ENCODE results near the gene DICER1.
A peak's percentile ranks its signal among the peaks of the same experiment; 100 is the strongest.

DICER1 gene

DNA sequence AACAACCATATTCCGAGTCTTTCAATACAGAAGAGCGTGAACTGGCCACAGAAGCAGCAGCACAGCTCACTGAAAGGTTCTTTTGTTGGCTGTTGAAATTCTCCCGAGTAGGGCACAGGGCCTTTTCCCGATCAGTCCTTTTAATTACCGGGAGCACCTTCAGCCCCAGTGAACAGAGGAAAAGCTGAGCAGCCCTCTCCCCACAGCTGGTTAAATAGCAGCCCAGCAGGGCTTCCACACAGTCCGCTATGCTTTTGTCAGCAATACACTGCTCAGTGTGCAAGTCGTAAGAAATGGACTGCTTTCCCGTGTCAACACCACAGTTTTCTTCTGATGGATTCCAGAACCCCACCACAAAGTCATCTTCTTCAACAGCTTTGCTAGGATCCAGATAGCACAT, 61.3 kb downstream of the DICER1 start:
- no peak overlapping the region for H3K4me3 Mint-ChIP-seq
- TF ChIP-seq, protein P1, sequence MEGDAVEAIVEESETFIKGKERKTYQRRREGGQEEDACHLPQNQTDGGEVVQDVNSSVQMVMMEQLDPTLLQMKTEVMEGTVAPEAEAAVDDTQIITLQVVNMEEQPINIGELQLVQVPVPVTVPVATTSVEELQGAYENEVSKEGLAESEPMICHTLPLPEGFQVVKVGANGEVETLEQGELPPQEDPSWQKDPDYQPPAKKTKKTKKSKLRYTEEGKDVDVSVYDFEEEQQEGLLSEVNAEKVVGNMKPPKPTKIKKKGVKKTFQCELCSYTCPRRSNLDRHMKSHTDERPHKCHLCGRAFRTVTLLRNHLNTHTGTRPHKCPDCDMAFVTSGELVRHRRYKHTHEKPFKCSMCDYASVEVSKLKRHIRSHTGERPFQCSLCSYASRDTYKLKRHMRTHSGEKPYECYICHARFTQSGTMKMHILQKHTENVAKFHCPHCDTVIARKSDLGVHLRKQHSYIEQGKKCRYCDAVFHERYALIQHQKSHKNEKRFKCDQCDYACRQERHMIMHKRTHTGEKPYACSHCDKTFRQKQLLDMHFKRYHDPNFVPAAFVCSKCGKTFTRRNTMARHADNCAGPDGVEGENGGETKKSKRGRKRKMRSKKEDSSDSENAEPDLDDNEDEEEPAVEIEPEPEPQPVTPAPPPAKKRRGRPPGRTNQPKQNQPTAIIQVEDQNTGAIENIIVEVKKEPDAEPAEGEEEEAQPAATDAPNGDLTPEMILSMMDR (IDR thresholded peaks at IDR 0.05; ENCODE audit: unreplicated experiment in 3 of 3): no peak
- H3K27ac Mint-ChIP-seq: no peak overlapping the region
- no peaks in the 10 kb centered on the region for H3K27me3 Mint-ChIP-seq (ENCODE audit: low read depth)
- H3K9me3 Mint-ChIP-seq: no peaks in the 10 kb centered on the region
- H3K4me1 Mint-ChIP-seq: peaks cover 33% of the 10 kb centered on the region
- peaks cover 58% of the 10 kb centered on the region for H3K36me3 Mint-ChIP-seq (ENCODE audit: low read depth)

DNA sequence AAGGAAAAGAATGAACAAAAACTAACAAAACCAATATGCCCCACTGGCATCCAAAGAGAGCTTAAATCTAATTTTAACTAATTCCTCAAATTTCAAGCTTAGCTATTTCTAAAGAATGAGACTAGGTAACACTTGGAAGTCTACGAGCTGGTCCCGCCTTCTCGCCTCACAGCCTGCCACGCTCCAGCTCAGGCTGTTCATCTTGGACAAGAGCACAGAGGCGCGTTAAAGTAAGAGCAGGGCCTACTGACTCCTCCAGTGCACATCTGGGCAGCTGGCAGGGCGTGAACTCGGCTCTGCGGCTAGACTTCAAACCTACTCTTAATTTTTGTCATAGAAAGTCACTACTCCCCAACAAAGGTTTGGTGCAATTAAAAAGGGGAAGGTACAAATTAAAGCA, 64.6 kb downstream of the DICER1 start:
- no peak overlapping the region for H3K4me3 Mint-ChIP-seq
- TF ChIP-seq, protein P1 (IDR thresholded peaks at IDR 0.05; ENCODE audit: unreplicated experiment in 3 of 3): no peak
- no peak overlapping the region for H3K27ac Mint-ChIP-seq
- no peaks in the 10 kb centered on the region for H3K27me3 Mint-ChIP-seq (ENCODE audit: low read depth)
- no peaks in the 10 kb centered on the region for H3K9me3 Mint-ChIP-seq
- peaks cover 25% of the 10 kb centered on the region for H3K4me1 Mint-ChIP-seq
- H3K36me3 Mint-ChIP-seq (ENCODE audit: low read depth): peaks cover 77% of the 10 kb centered on the region

DNA sequence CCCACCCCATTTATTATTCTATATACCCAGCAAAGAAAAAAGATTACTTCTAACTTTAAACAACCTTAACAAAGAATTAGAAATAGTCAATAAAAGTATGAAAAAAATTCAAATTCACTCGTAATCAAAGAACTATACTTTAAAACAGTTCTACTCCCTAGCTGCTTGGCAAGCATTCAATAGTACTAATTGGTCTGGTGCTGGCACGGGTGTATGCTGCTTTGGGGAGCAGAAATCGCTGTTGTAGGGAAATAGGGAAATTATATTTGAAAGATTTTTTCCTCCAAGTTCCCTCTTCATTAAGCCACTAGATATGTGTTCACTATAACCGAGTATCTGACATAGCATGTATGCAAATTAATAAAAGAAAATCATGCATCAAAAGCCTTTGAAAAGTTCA, 65.7 kb downstream of the DICER1 start:
- Mint-ChIP-seq H3K4me1 (peaks cover 24% of the 10 kb centered on the region), H3K27me3 (ENCODE audit: low read depth) (no peaks in the 10 kb centered on the region), H3K9me3 (no peaks in the 10 kb centered on the region), H3K36me3 (ENCODE audit: low read depth) (peaks cover 75% of the 10 kb centered on the region), H3K27ac (no peak overlapping the region), H3K4me3 (no peak overlapping the region)
- TF ChIP-seq, protein P1 (IDR thresholded peaks at IDR 0.05; ENCODE audit: unreplicated experiment in 3 of 3): no peak

- Mint-ChIP-seq H3K4me1 (peaks cover 29% of the 10 kb centered on the region), H3K36me3 (ENCODE audit: low read depth) (peaks cover 63% of the 10 kb centered on the region), H3K27me3 (ENCODE audit: low read depth) (no peaks in the 10 kb centered on the region), H3K4me3 (no peak overlapping the region), H3K9me3 (no peaks in the 10 kb centered on the region), H3K27ac (no peak overlapping the region)
- TF ChIP-seq, protein P1 (IDR thresholded peaks at IDR 0.05; ENCODE audit: unreplicated experiment in 3 of 3): no peak
These were observed 68.7 kb downstream of the DICER1 start for GRCh38 chr14:95088665-95089064.

GRCh38 chr14:95087619-95088018, 69.7 kb downstream of the DICER1 start:
- Mint-ChIP-seq H3K27me3 (ENCODE audit: low read depth) (no peaks in the 10 kb centered on the region), H3K4me1 (peaks cover 19% of the 10 kb centered on the region), H3K36me3 (ENCODE audit: low read depth) (peaks cover 54% of the 10 kb centered on the region), H3K9me3 (no peaks in the 10 kb centered on the region), H3K27ac (no peak overlapping the region), H3K4me3 (no peak overlapping the region)
- TF ChIP-seq, protein P1 (IDR thresholded peaks at IDR 0.05; ENCODE audit: unreplicated experiment in 3 of 3): no peak

GRCh38 chr14:95085321-95085720, 72.0 kb downstream of the DICER1 start:
- Mint-ChIP-seq H3K27ac (peak overlapping the region in 1 of 3 experiments; percentile 73), H3K9me3 (no peaks in the 10 kb centered on the region), H3K4me1 (peaks cover 19% of the 10 kb centered on the region), H3K4me3 (no peak overlapping the region), H3K36me3 (ENCODE audit: low read depth) (peaks cover 49% of the 10 kb centered on the region), H3K27me3 (ENCODE audit: low read depth) (no peaks in the 10 kb centered on the region)
- TF ChIP-seq, protein P1 (IDR thresholded peaks at IDR 0.05; ENCODE audit: unreplicated experiment in 3 of 3): no peak

Measured in nephron (organoid).